ENCODE data around the gene GET3. TPM values are rescaled to one million over a fixed set of nuclear protein-coding genes. Genes with fewer than 3 reads are reported as not detected.

GET3 gene
- total and polyA plus RNA-seq, 2 of the 13 experiments (the other 11 are each of a cell fraction or from before 2014, with no cell fraction given), result 57.7 to 59.4 TPM

DNA sequence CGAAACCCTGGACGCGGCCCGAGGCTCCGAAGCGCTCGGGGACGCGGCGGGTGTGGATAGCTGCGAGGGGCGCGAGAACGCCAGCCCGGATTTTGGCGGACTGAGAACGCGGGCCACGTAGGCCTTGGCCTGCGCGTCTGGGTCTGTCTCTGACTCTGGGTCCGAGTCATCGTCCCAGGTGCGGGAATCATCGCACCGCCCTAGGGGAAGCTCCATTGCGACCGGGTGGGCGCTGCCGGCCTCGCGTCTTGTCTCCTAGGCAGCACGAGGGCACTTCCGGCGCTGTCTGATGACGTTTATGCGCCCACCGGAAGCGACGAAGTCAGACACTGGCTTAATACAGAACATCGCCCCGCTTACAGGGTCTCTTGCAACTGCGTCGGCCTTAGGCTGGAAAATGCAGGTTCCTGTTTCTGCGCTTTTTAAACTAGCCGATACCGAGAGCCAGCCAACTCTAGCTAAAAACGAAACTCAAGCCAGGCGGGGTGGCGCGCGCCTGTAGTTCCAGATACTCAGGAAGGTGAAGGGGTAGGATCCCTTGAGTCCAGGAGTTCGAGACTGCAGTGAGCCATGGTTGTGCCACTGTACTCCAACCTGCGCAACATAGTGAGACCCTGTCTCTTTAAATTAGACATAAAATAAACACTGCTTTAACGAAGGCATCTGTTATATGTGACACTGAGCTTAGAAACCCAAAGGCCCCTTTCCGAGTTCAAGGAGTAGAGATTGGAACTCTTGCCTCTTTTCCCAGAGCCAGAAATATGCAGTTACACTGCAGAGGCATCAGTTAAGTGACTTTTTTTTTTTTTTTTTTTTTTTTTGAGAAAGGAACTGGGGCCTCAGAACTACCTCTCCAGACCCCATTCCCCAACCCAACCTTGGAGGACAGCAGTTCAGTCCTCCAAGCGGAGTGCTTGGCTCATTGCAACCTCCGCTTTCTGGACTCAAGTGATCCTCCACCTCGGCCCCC lies 40.6 kb upstream of the GET3 start, which contains the start of gene FBXW9:
Gene FBXW9, minus strand, starts transcription at position 266 of the 970 bp plus-strand sequence. Its CDS starts 50 bp downstream, at position 216.
- H3K4me3 ChIP-seq (replicated peaks in 1 of 3; ENCODE audit: insufficient read depth in 1 of 3, low read depth in 2 of 3, low read length in 3 of 3), result peak within 1 kb of the TSS; percentile 79 to 100 (median 92)
- H3K27me3 ChIP-seq (ENCODE audit: control insufficient read depth in 1 of 2, insufficient read depth in 2 of 2, low read length in 2 of 2), result no peaks in the 10 kb centered on the region; a peak in 1 of 5 replicates
- H3K36me3 ChIP-seq (replicated peaks in 1 of 2; ENCODE audit: control insufficient read depth in 1 of 2, insufficient read depth in 2 of 2, low read length in 2 of 2), result peaks cover 7 to 15% of the 10 kb centered on the region in 2 experiments; a peak in 4 of 5 replicates
- intact Hi-C loops (cut with micrococcal nuclease; ENCODE audit: unreplicated experiment), result no loop called here
- DNase-seq (ENCODE audit: low spot score), result peak; percentile 90
- peak within 1 kb of the TSS; percentile 81 for H3K9ac ChIP-seq (ENCODE audit: insufficient read depth, low read depth, low read length)
- peak; percentile 87 for FAIRE-seq
- POLR2A ChIA-PET, result interaction anchor here (0.6 to 2.5 kb wide), 7 partner anchors 11 to 526 kb away, joined by 3 to 9 read pairs (median 6); partner anchors contain the start of genes DHPS, TNPO2 and TRIR
- peak within 1 kb of the TSS; percentile 86 for H3K4me2 ChIP-seq (ENCODE audit: low read depth, low read length)
- no peaks in the 10 kb centered on the region for H4K20me1 ChIP-seq (ENCODE audit: insufficient read depth, low read length)
- WGBS (ENCODE audit: low lambda C conversion rate), result 21% methylated on average over 19 of the region's 59 CpGs
- peak within 1 kb of the TSS; percentile 76 for H3K27ac ChIP-seq (ENCODE audit: extremely low read length, insufficient read depth, low read length)
- H3K9me3 ChIP-seq (ENCODE audit: low read length), result no peaks in the 10 kb centered on the region
- peaks cover 4% of the 10 kb centered on the region for H3K79me2 ChIP-seq (ENCODE audit: insufficient read depth, low read length)
- in situ Hi-C loops (cut with HindIII; ENCODE audit: extremely low pct_ligation_motif_present, low pct_unique_long_range_greater_than_20kb), result no loop called here
- no peak within 1 kb of the TSS for H2AFZ ChIP-seq (ENCODE audit: low read length)
- BruUV-seq (replicated peaks), result TSS peak; percentile 99
- CTCF ChIA-PET (ENCODE audit: low intra/inter-chr PET ratio, low total read pairs), result no interaction called here
- peak; percentile 86 for ATAC-seq
- H3K4me1 ChIP-seq (ENCODE audit: insufficient read depth, low read length), result peaks cover 16% of the 10 kb centered on the region
- TF ChIP-seq RBM22 (optimal IDR thresholded peaks at IDR 0.05; ENCODE audit: low read length) (peak; percentile 99), GPN1 (CRISPR knock-in tag; IDR thresholded peaks at IDR 0.05; ENCODE audit: borderline replicate concordance) (no peak), ZMYM3 (CRISPR knock-in tag; IDR thresholded peaks at IDR 0.05) (peak; percentile 33; the same call in 1 of the 2 replicates), MED13 (CRISPR knock-in tag; IDR thresholded peaks at IDR 0.05) (peak; percentile 68; the same call in 1 of the 2 replicates), ZBTB7A (CRISPR knock-in tag; IDR thresholded peaks at IDR 0.05) (0 out of 2 replicates have a peak, but pooled peaks have one; percentile 14), SRSF4 (IDR thresholded peaks at IDR 0.05; ENCODE audit: low read depth, low read length, poor library complexity, severe bottlenecking) (no peak), ZNF510 (CRISPR knock-in tag; IDR thresholded peaks at IDR 0.05; ENCODE audit: low read depth) (no peak)
- TF ChIP-seq, protein P1, sequence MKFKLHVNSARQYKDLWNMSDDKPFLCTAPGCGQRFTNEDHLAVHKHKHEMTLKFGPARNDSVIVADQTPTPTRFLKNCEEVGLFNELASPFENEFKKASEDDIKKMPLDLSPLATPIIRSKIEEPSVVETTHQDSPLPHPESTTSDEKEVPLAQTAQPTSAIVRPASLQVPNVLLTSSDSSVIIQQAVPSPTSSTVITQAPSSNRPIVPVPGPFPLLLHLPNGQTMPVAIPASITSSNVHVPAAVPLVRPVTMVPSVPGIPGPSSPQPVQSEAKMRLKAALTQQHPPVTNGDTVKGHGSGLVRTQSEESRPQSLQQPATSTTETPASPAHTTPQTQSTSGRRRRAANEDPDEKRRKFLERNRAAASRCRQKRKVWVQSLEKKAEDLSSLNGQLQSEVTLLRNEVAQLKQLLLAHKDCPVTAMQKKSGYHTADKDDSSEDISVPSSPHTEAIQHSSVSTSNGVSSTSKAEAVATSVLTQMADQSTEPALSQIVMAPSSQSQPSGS (CRISPR knock-in tag; IDR thresholded peaks at IDR 0.05), result peak; percentile 69; the same call in 1 of the 2 replicates
- TF ChIP-seq, protein P2, sequence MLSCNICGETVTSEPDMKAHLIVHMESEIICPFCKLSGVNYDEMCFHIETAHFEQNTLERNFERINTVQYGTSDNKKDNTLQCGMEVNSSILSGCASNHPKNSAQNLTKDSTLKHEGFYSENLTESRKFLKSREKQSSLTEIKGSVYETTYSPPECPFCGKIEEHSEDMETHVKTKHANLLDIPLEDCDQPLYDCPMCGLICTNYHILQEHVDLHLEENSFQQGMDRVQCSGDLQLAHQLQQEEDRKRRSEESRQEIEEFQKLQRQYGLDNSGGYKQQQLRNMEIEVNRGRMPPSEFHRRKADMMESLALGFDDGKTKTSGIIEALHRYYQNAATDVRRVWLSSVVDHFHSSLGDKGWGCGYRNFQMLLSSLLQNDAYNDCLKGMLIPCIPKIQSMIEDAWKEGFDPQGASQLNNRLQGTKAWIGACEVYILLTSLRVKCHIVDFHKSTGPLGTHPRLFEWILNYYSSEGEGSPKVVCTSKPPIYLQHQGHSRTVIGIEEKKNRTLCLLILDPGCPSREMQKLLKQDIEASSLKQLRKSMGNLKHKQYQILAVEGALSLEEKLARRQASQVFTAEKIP (CRISPR knock-in tag; IDR thresholded peaks at IDR 0.05; ENCODE audit: borderline replicate concordance), result no peak
- TF ChIP-seq, protein P3, sequence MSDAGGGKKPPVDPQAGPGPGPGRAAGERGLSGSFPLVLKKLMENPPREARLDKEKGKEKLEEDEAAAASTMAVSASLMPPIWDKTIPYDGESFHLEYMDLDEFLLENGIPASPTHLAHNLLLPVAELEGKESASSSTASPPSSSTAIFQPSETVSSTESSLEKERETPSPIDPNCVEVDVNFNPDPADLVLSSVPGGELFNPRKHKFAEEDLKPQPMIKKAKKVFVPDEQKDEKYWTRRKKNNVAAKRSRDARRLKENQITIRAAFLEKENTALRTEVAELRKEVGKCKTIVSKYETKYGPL (CRISPR knock-in tag; IDR thresholded peaks at IDR 0.05), result no peak
- TF ChIP-seq, protein P4, sequence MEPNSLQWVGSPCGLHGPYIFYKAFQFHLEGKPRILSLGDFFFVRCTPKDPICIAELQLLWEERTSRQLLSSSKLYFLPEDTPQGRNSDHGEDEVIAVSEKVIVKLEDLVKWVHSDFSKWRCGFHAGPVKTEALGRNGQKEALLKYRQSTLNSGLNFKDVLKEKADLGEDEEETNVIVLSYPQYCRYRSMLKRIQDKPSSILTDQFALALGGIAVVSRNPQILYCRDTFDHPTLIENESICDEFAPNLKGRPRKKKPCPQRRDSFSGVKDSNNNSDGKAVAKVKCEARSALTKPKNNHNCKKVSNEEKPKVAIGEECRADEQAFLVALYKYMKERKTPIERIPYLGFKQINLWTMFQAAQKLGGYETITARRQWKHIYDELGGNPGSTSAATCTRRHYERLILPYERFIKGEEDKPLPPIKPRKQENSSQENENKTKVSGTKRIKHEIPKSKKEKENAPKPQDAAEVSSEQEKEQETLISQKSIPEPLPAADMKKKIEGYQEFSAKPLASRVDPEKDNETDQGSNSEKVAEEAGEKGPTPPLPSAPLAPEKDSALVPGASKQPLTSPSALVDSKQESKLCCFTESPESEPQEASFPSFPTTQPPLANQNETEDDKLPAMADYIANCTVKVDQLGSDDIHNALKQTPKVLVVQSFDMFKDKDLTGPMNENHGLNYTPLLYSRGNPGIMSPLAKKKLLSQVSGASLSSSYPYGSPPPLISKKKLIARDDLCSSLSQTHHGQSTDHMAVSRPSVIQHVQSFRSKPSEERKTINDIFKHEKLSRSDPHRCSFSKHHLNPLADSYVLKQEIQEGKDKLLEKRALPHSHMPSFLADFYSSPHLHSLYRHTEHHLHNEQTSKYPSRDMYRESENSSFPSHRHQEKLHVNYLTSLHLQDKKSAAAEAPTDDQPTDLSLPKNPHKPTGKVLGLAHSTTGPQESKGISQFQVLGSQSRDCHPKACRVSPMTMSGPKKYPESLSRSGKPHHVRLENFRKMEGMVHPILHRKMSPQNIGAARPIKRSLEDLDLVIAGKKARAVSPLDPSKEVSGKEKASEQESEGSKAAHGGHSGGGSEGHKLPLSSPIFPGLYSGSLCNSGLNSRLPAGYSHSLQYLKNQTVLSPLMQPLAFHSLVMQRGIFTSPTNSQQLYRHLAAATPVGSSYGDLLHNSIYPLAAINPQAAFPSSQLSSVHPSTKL (CRISPR knock-in tag; IDR thresholded peaks at IDR 0.05), result peak; percentile 56

Data from HepG2 (cell line).